GM23338 (cell line): ENCODE results near the gene NECAP2. TPM values are rescaled to one million over a fixed set of nuclear protein-coding genes. Genes with fewer than 3 reads are reported as not detected.

Experiments used
- ATAC-seq: fragments of 200-7000 bp; cut with Tn5 transposase; 3 replicates; pipeline ENCODE4 v1.9.1; 2020
- DNase-seq: peaks from one replicate; pipeline ENCODE4 v3.0.0-alpha.2; 2015; ENCODE audit warnings: low spot score
- H2AFZ ChIP-seq: fragments of 200-600 bp; sonication (generic); 2 replicates; pipeline ENCODE4 v1.8.0; 2016; ENCODE audit warnings: antibody characterized with exemption, mild to moderate bottlenecking, moderate library complexity
- H3F3A ChIP-seq: fragments of 200-600 bp; sonication (generic); replicated peaks from 2 replicates; pipeline ENCODE4 v1.8.0; 2017; ENCODE audit warnings: antibody characterized with exemption, mixed run types, low read depth
- H3K27ac ChIP-seq: fragments of 200-600 bp; sonication (generic); 2 replicates; pipeline ENCODE4 v1.6.1; 2016; ENCODE audit warnings: low read depth
- H3K27me3 ChIP-seq: fragments of 200-600 bp; sonication (generic); 2 replicates; pipeline ENCODE4 v1.8.0; 2016; ENCODE audit warnings: mild to moderate bottlenecking, mixed run types, moderate library complexity; ENCODE audit not compliant: insufficient read depth
- H3K36me3 ChIP-seq: fragments of 200-600 bp; sonication (generic); 2 replicates; pipeline ENCODE4 v1.8.0; 2016; ENCODE audit warnings: mild to moderate bottlenecking; ENCODE audit not compliant: insufficient read depth
- H3K4me1 ChIP-seq: fragments of 200-600 bp; sonication (generic); 2 replicates; pipeline ENCODE4 v1.8.0; 2016; ENCODE audit warnings: mild to moderate bottlenecking, moderate library complexity; ENCODE audit not compliant: insufficient read depth
- H3K4me2 ChIP-seq: fragments of 200-600 bp; sonication (generic); 2 replicates; pipeline ENCODE4 v1.7.1; 2017; ENCODE audit warnings: mixed run types
- H3K4me3 ChIP-seq: fragments of 200-600 bp; sonication (generic); 2 replicates; pipeline ENCODE4 v1.6.1; 2016; ENCODE audit warnings: mixed run types
- H3K79me2 ChIP-seq: fragments of 200-600 bp; sonication (generic); replicated peaks from 2 replicates; pipeline ENCODE4 v1.8.0; 2017; ENCODE audit warnings: mild to moderate bottlenecking; ENCODE audit not compliant: insufficient read depth
- H3K9me2 ChIP-seq: fragments of 200-600 bp; sonication (generic); 2 replicates; pipeline ENCODE4 v1.8.0; 2017; ENCODE audit not compliant: insufficient read depth
- H4K20me1 ChIP-seq: fragments of 200-600 bp; sonication (generic); replicated peaks from 2 replicates; pipeline ENCODE4 v1.8.0; 2017; ENCODE audit warnings: mild to moderate bottlenecking; ENCODE audit not compliant: insufficient read depth
- H3K27ac Mint-ChIP-seq: 2 replicates; pipeline ENCODE4 v1.8.0; 2020; ENCODE audit warnings: inconsistent platforms, mild to moderate bottlenecking, moderate library complexity, mixed read lengths
- H3K27me3 Mint-ChIP-seq: 3 replicates; pipeline ENCODE4 v1.8.0; 2022; ENCODE audit warnings: low read depth, mild to moderate bottlenecking, moderate library complexity, mixed read lengths, inconsistent platforms; ENCODE audit not compliant: insufficient read depth, poor library complexity
- H3K36me3 Mint-ChIP-seq: 3 replicates; pipeline ENCODE4 v1.8.0; 2021; ENCODE audit warnings: low read depth, mild to moderate bottlenecking, inconsistent platforms, moderate library complexity, mixed read lengths
- H3K4me1 Mint-ChIP-seq: 3 replicates; pipeline ENCODE4 v1.8.0; 2020; ENCODE audit warnings: mild to moderate bottlenecking, inconsistent platforms, mixed read lengths
- H3K4me3 Mint-ChIP-seq: 3 replicates; pipeline ENCODE4 v1.8.0; 2021; ENCODE audit warnings: moderate library complexity, mild to moderate bottlenecking, inconsistent platforms, mixed read lengths
- H3K9me3 Mint-ChIP-seq: 3 replicates; pipeline ENCODE4 v1.8.0; 2020; ENCODE audit warnings: moderate library complexity, mild to moderate bottlenecking, inconsistent platforms, mixed read lengths
- CREB1 ChIP-seq: fragments of 250-450 bp; sonication (Bioruptor Pico); IDR thresholded peaks from 2 replicates; pipeline ENCODE4 v1.5.0; 2020; ENCODE audit warnings: low read depth, mild to moderate bottlenecking, moderate library complexity
- EZH2 ChIP-seq: fragments of 200-600 bp; sonication (generic); IDR thresholded peaks from one replicate; pipeline ENCODE4 v1.8.0; 2017; ENCODE audit warnings: antibody characterized with exemption, mild to moderate bottlenecking, low read depth; ENCODE audit not compliant: unreplicated experiment
- EZH2phosphoT487 ChIP-seq: fragments of 200-600 bp; sonication (generic); IDR thresholded peaks from one replicate; pipeline ENCODE4 v1.8.1; 2018; ENCODE audit warnings: antibody characterized with exemption; ENCODE audit not compliant: unreplicated experiment
- JUNB ChIP-seq: IDR thresholded peaks from one replicate; pipeline ENCODE4 v1.6.1; 2016; ENCODE audit warnings: antibody characterized with exemption; ENCODE audit not compliant: unreplicated experiment
- NANOG ChIP-seq: IDR thresholded peaks from 2 replicates; pipeline ENCODE4 v1.6.1; 2016; ENCODE audit warnings: antibody characterized with exemption, borderline replicate concordance
- POLR2AphosphoS5 ChIP-seq: IDR thresholded peaks from 2 replicates; pipeline ENCODE4 v1.6.1; 2016; ENCODE audit warnings: antibody characterized with exemption, low read depth
- STAT1 ChIP-seq: IDR thresholded peaks from one replicate; pipeline ENCODE4 v1.6.1; 2016; ENCODE audit warnings: antibody characterized with exemption; ENCODE audit not compliant: unreplicated experiment
- ZNF114 ChIP-seq: fragments of 250-450 bp; sonication (Bioruptor Pico); IDR thresholded peaks from 2 replicates; pipeline ENCODE4 v1.5.0; 2020; ENCODE audit warnings: mild to moderate bottlenecking, moderate library complexity
- ZNF331 ChIP-seq: fragments of 250-450 bp; sonication (Bioruptor Pico); IDR thresholded peaks from 2 replicates; pipeline ENCODE4 v1.5.0; 2020; ENCODE audit warnings: low read depth, mild to moderate bottlenecking, moderate library complexity
- polyA plus RNA-seq: library from polyadenylated mRNA; unstranded; fragments of >200 nt; fragmentation: Nextera tagmentation; extraction: Ambion mirVana; gene quantifications from 2 replicates; pipeline ENCODE4 v1.2.1, GENCODE V29; 2016
- total RNA-seq: library from RNA; depleted of rRNA; stranded (reverse); fragments of >200 nt; shearing (Covaris generic); gene quantifications from 2 replicates; pipeline ENCODE4 v1.2.3, GENCODE V29; 2014
- TF ChIP-seq, protein P1 (sequence below): IDR thresholded peaks from one replicate; pipeline ENCODE4 v1.6.1; 2018; ENCODE audit warnings: antibody characterized with exemption; ENCODE audit not compliant: unreplicated experiment
- TF ChIP-seq, protein P2 (sequence below): fragments of 250-450 bp; sonication (Bioruptor Pico); IDR thresholded peaks from 2 replicates; pipeline ENCODE4 v1.5.0; 2020; ENCODE audit warnings: mild to moderate bottlenecking, moderate library complexity
- TF ChIP-seq, protein P3 (sequence below), 2 experiments: fragments of 200-600 bp in 1 of 2; sonication (generic) in 1 of 2; conservative IDR thresholded peaks; 2 replicates each; pipeline versions ENCODE4 v1.5.1 to v1.6.1; 2016 to 2017; ENCODE audit warnings: antibody characterized with exemption in 2 of 2, low read depth in 2 of 2, mild to moderate bottlenecking in 2 of 2, moderate library complexity in 1 of 2
- TF ChIP-seq, protein P4 (sequence below): IDR thresholded peaks from 2 replicates; pipeline ENCODE4 v1.6.1; 2016; ENCODE audit warnings: antibody characterized with exemption

The NECAP2 gene
- total and polyA plus RNA-seq, 2 experiments from 2014 or later = 20.2 to 28.9 TPM

DNA sequence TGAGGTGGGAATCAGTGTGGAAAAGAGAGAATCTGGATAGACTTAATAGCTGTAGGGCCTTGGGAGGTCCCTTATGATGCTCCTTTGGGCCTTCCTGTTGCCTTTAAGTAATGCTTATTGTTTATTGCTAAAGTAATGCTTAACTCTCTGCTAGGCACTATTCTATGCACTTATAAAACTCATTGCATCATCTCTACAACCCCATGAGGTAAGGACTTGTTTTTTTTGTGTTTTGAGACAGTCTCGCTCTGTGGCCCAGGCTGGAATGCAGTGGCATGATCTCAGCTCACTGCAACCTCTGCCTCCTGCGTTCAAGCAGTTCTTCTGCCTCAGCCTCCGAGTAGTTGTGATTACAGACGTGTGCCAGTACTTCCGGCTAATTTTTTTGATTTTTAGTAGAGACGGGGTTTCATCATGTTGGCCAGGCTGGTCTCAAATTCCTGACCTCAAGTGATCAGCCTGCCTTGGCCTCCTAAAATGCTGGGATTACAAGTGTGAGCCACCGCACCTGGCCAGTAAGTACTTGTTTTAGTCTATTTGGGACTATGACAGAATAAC, 22.3 kb downstream of the NECAP2 start:
- Mint-ChIP-seq H3K36me3 (peaks cover 33% of the 10 kb centered on the region), H3K9me3 (no peaks in the 10 kb centered on the region), H3K27ac (peak overlapping the region; percentile 32; the same call in 1 of the 2 replicates), H3K4me3 (no peak overlapping the region), H3K4me1 (peaks cover 4% of the 10 kb centered on the region; the same call in 1 of the 3 replicates), H3K27me3 (peaks cover 2% of the 10 kb centered on the region)
- Histone ChIP-seq H4K20me1 (peaks cover 3% of the 10 kb centered on the region; the same call in 1 of the 2 replicates), H2AFZ (no peak overlapping the region), H3K36me3 (peaks cover 11% of the 10 kb centered on the region), H3K4me2 (no peak overlapping the region), H3K27me3 (no peaks in the 10 kb centered on the region), H3K4me1 (no peaks in the 10 kb centered on the region), H3K27ac (no peak overlapping the region), H3K4me3 (no peak overlapping the region), H3K79me2 (no peaks in the 10 kb centered on the region), H3K9me2 (no peaks in the 10 kb centered on the region), H3F3A (no peaks in the 10 kb centered on the region)
- DNase-seq (no peak), ATAC-seq (no peak)
- TF ChIP-seq, protein P1, sequence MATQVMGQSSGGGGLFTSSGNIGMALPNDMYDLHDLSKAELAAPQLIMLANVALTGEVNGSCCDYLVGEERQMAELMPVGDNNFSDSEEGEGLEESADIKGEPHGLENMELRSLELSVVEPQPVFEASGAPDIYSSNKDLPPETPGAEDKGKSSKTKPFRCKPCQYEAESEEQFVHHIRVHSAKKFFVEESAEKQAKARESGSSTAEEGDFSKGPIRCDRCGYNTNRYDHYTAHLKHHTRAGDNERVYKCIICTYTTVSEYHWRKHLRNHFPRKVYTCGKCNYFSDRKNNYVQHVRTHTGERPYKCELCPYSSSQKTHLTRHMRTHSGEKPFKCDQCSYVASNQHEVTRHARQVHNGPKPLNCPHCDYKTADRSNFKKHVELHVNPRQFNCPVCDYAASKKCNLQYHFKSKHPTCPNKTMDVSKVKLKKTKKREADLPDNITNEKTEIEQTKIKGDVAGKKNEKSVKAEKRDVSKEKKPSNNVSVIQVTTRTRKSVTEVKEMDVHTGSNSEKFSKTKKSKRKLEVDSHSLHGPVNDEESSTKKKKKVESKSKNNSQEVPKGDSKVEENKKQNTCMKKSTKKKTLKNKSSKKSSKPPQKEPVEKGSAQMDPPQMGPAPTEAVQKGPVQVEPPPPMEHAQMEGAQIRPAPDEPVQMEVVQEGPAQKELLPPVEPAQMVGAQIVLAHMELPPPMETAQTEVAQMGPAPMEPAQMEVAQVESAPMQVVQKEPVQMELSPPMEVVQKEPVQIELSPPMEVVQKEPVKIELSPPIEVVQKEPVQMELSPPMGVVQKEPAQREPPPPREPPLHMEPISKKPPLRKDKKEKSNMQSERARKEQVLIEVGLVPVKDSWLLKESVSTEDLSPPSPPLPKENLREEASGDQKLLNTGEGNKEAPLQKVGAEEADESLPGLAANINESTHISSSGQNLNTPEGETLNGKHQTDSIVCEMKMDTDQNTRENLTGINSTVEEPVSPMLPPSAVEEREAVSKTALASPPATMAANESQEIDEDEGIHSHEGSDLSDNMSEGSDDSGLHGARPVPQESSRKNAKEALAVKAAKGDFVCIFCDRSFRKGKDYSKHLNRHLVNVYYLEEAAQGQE = no peak
- TF ChIP-seq EZH2 (no peak), ZNF114 (no peak), CREB1 (CRISPR knock-in tag) (no peak), ZNF331 (CRISPR knock-in tag) (no peak), STAT1 (no peak), POLR2AphosphoS5 (no peak), NANOG (no peak), JUNB (no peak), EZH2phosphoT487 (no peak)
- TF ChIP-seq, protein P2, sequence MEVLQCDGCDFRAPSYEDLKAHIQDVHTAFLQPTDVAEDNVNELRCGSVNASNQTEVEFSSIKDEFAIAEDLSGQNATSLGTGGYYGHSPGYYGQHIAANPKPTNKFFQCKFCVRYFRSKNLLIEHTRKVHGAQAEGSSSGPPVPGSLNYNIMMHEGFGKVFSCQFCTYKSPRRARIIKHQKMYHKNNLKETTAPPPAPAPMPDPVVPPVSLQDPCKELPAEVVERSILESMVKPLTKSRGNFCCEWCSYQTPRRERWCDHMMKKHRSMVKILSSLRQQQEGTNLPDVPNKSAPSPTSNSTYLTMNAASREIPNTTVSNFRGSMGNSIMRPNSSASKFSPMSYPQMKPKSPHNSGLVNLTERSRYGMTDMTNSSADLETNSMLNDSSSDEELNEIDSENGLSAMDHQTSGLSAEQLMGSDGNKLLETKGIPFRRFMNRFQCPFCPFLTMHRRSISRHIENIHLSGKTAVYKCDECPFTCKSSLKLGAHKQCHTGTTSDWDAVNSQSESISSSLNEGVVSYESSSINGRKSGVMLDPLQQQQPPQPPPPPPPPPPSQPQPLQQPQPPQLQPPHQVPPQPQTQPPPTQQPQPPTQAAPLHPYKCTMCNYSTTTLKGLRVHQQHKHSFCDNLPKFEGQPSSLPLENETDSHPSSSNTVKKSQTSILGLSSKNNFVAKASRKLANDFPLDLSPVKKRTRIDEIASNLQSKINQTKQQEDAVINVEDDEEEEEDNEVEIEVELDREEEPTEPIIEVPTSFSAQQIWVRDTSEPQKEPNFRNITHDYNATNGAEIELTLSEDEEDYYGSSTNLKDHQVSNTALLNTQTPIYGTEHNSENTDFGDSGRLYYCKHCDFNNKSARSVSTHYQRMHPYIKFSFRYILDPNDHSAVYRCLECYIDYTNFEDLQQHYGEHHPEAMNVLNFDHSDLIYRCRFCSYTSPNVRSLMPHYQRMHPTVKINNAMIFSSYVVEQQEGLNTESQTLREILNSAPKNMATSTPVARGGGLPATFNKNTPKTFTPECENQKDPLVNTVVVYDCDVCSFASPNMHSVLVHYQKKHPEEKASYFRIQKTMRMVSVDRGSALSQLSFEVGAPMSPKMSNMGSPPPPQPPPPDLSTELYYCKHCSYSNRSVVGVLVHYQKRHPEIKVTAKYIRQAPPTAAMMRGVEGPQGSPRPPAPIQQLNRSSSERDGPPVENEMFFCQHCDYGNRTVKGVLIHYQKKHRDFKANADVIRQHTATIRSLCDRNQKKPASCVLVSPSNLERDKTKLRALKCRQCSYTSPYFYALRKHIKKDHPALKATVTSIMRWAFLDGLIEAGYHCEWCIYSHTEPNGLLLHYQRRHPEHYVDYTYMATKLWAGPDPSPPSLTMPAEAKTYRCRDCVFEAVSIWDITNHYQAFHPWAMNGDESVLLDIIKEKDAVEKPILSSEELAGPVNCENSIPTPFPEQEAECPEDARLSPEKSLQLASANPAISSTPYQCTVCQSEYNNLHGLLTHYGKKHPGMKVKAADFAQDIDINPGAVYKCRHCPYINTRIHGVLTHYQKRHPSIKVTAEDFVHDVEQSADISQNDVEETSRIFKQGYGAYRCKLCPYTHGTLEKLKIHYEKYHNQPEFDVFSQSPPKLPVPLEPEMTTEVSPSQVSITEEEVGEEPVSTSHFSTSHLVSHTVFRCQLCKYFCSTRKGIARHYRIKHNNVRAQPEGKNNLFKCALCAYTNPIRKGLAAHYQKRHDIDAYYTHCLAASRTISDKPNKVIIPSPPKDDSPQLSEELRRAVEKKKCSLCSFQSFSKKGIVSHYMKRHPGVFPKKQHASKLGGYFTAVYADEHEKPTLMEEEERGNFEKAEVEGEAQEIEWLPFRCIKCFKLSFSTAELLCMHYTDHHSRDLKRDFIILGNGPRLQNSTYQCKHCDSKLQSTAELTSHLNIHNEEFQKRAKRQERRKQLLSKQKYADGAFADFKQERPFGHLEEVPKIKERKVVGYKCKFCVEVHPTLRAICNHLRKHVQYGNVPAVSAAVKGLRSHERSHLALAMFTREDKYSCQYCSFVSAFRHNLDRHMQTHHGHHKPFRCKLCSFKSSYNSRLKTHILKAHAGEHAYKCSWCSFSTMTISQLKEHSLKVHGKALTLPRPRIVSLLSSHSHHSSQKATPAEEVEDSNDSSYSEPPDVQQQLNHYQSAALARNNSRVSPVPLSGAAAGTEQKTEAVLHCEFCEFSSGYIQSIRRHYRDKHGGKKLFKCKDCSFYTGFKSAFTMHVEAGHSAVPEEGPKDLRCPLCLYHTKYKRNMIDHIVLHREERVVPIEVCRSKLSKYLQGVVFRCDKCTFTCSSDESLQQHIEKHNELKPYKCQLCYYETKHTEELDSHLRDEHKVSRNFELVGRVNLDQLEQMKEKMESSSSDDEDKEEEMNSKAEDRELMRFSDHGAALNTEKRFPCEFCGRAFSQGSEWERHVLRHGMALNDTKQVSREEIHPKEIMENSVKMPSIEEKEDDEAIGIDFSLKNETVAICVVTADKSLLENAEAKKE (CRISPR knock-in tag) = no peak
- TF ChIP-seq, protein P3, sequence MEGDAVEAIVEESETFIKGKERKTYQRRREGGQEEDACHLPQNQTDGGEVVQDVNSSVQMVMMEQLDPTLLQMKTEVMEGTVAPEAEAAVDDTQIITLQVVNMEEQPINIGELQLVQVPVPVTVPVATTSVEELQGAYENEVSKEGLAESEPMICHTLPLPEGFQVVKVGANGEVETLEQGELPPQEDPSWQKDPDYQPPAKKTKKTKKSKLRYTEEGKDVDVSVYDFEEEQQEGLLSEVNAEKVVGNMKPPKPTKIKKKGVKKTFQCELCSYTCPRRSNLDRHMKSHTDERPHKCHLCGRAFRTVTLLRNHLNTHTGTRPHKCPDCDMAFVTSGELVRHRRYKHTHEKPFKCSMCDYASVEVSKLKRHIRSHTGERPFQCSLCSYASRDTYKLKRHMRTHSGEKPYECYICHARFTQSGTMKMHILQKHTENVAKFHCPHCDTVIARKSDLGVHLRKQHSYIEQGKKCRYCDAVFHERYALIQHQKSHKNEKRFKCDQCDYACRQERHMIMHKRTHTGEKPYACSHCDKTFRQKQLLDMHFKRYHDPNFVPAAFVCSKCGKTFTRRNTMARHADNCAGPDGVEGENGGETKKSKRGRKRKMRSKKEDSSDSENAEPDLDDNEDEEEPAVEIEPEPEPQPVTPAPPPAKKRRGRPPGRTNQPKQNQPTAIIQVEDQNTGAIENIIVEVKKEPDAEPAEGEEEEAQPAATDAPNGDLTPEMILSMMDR (conservative IDR thresholded peaks at IDR 0.05; ENCODE audit: low read depth in 2 of 2) = no peak
- TF ChIP-seq, protein P4, sequence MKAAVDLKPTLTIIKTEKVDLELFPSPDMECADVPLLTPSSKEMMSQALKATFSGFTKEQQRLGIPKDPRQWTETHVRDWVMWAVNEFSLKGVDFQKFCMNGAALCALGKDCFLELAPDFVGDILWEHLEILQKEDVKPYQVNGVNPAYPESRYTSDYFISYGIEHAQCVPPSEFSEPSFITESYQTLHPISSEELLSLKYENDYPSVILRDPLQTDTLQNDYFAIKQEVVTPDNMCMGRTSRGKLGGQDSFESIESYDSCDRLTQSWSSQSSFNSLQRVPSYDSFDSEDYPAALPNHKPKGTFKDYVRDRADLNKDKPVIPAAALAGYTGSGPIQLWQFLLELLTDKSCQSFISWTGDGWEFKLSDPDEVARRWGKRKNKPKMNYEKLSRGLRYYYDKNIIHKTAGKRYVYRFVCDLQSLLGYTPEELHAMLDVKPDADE = no peak
